Stimulated activated CD4-positive, alpha-beta T cell treated with anti-CD3 and anti-CD28 coated beads, Interleukin-1b, Interleukin-23, amount 100 ng/mL, for 4 hours (primary cell): ENCODE results near the gene CHST8.
"Not testable (repeated sequence)": the region's sequence is repeated elsewhere in the genome, so short reads cannot be mapped to it uniquely, and the experiment has no call there.

Source experiments
- DNase-seq, 2 donors: peaks; one replicate each; pipeline ENCODE4 v3.0.0-alpha.2; 2020; ENCODE audit warnings: low read depth in 2 of 2

The CHST8 gene

DNA sequence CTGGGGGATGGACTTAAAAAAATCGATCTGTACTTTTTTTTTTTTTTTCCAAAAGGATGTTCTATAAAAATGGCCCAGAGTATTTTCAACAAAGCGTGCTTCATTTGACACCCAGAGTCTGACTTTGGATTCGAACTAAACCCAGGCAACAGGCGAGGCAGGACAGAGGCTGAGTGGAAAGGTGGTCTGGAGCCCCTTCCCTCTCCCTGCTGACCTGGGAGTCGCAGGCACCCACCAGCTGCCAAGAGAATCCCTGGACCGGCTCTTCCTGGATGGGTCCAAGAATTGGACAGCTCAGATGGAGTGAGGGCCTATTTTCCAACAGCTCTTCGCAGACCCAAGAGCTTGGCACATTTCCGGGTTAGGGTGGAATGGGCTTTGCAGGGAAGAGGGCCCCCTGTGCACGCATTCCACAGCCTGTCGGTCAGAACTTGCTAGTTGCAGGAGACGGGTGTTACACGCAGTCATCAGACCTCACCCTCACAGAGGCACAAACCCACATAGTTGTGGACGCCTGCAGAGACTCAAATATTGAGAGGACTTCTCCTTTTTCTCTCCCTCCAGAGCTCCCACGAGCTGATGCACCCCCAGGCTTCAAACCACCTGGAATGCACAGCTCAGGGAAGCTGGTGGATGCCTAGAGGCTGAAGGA lies 190.1 kb downstream of the CHST8 start:
- DNase-seq: no peak

DNA sequence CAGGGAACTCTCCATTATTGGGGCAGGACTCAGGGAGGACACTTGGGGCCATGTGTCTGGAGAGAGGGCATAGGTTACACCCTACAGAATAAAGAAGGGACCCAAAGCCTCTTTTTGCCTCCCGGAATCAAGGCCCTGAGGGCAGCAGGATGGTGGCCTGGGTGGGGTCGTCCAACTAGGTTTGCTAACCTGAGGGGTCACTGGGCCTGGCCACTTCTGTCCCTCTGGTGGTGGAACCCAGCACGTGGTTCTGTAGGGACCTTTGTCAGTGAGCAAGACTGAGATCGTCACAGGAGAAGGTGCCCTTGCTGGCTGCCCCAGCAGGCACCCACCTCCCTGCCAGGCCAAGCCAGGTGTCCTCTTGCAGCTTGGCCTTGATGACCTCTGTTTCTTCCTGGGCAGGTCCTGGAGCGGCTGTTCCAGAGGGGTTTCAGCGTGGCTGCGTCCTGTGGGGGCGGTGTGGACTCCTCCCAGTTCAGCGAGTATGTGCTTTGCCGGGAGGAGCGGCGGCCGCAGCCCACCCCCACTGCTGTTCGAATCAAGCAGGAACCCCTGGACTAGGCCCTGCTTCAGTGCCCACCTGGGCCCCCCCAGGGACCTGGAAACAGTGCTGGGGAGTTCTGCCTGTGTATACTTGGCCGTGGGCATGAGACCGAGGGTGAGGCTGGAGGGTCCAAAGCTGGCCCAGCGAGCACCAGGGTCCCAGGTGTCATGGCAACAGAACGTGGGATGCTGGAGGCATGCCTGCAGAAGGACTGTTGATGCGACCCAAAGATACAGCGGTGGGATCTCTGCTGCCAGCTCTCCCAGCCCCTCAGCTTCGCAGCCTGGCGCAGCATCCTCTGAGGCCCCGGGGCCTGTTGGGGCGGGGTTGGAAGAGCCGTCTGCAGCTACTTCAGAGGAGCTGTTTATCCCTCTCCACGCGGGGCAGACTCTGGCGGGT lies 190.9 kb downstream of the CHST8 start:
- DNase-seq: no peak

DNA sequence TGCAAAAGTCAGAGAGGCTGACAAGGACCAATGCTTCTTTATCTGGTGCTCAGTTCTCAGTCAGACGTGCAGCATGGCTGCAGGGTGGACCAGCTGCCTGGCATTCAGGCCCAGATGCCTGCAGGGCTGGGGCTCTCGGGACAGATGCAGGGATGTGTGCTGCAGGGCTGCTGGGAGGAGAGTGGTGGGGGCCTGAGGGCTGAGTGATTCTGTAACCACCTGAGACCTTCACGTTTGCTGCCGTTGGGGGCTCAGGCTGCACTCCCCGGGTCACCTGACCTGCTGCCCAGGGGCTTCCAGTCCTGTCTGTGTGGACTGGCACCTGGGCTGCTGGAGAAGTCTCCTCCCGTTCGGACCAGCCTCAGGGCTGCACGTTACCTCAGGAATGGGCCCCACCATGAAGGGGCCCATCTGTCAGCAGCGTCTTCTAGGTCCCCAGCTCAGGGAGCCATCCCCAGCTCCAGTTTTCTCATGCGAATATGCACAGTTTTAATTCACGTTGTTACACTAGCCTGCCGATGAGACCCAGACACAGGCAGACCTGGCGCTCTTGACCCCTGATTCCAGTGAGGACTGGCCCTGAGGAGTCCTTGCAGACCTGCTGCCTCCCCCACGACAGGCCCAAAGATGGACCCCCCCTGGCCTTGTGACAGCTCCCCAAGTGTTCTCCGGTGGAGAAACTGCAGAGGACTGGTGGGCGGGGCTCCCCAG lies 191.8 kb downstream of the CHST8 start:
- no peak for DNase-seq

GRCh38 chr19:33814181-33815165 lies 192.7 kb downstream of the CHST8 start:
- DNase-seq: no peak

GRCh38 chr19:33815380-33816340 lies 193.9 kb downstream of the CHST8 start:
- DNase-seq: no peak

- no peak for DNase-seq
Measured at GRCh38 chr19:33818411-33818810, 196.7 kb downstream of the CHST8 start.

DNA sequence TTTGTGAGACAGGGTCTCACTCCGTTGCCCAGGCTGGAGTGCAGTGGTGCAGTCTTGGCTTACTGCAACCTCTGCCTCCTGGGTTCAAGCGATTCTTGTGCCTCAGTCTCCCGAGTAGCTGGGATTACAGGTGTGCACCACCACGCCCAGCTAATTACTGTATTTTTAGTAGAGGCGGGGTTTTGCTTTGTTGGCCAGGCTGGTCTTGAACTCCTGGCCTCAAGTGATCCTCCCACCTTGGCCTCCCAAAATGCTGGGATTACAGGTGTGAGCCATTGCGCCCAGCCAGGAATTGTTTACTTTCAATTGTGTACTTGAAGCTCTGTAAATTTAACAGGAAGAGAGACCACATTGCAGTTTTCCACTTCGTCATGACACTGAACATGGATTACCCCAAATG lies 197.3 kb downstream of the CHST8 start:
- not testable (repeated sequence) for DNase-seq

GRCh38 chr19:33819506-33819879 lies 197.7 kb downstream of the CHST8 start:
- no peak for DNase-seq

GRCh38 chr19:33819880-33820781 lies 198.4 kb downstream of the CHST8 start:
- DNase-seq: peak in 1 of 2 donors; percentile 36

GRCh38 chr19:33821871-33822270 lies 200.1 kb downstream of the CHST8 start:
- DNase-seq: no peak
